ENCODE measurements around the gene CABLES2.

The CABLES2 gene

DNA sequence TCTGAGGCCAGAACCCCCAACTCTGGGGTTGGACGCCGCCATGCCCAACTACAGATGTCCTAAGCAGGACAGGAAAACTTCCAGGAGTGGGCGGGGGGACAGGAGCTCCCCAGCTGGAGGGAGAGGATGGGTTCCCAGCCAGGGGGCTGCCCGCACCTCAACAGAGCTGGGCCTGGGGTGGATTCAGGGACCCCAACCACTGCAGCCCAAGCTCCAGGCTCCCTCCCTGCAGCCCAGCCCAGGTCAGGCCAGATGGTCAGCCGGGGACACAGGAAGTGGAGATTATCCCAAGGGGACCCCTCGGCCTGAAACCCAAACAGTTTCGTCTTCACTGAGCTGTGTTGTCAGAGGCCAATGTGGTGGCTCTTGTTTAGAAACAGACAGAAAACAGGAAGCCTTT, 49.4 kb downstream of the CABLES2 start:
- no peak for DNase-seq

DNA sequence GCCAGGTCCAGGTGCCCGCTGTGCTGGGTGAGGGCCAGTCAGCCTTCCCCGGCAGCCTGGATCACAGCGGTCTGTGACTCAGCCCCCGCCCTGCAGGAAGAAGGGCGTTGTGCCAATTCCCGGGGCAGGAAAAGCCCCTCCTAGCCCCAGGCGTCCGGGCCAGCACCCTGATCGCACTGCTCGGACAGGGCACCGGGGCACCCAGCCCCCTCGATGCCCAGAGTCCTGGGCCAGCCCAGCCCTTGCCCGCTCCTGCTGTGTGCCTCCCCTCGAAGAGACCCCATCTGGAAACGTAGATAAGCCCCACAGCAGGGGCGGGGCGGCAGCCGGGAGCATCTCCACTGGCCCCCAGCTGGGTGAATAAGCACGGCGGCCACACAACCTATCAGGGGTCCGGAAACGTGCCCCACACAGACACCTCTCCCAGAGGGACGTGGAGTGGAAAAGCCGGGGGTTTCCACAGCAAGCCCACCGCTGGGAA, 49.9 kb downstream of the CABLES2 start:
- DNase-seq: no peak

DNA sequence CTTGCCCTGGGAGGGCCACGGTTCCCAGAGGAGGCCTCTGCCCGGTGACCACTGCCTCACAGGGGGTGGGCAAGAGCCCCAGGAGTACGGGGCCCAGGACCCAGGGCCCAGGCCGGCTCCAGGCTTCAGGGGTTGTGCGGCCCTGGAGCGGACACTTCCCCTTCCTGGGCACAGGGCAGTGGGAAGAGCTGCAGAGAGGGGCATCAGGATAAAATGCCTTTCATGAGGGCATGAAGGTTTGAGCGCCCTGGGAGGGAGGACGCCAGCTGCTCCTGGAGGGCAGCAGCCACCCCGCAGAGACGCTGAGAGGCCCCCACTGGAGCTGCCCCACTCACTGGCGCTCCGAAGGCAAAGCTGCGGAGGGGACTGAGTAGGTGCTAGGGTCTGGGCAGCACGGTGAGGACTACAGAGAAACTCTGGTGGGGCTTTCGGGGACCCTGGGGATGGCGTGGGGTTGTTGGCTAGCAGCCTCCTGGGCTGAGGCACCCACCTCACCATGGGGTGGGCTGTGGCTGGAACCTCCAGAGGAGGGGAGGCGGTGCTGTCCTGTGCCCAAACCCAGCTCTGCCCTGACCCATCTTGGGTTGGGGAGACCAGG, 50.4 kb downstream of the CABLES2 start:
- DNase-seq: no peak

DNA sequence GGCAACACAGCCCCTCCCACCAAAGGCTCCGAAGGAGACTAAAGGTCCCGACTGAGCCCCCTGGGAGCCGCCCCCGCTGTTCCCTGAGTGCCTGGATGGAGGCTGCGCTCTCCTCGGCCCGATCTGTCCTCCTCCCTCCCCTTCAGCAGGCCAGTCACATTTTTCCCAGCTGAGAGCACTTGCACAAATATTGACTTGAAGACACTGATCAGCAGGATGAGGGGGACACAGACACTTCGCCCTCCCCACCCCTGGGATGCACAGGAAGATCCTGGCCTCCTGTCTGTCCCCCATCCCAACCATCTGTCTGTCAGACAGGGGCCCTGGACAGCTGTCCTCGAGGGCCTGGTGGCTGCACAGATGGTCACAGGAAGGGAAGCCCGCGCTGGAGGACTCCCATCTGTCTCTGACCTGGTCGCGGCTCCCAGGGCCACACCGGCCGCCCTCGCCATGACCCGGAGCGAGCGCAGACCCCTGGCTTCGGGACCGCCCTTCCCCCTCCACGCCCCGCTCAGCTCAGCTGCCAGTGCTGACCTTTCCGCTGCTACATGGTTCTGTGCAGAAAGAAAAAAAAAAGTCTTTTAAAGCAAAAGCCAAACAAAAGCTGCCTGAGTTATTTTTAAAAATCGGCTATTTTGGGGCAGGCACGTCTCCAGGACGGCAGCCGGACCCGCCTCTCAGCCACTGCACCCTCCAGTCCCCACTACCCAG, 51.1 kb downstream of the CABLES2 start:
- DNase-seq: no peak

DNA sequence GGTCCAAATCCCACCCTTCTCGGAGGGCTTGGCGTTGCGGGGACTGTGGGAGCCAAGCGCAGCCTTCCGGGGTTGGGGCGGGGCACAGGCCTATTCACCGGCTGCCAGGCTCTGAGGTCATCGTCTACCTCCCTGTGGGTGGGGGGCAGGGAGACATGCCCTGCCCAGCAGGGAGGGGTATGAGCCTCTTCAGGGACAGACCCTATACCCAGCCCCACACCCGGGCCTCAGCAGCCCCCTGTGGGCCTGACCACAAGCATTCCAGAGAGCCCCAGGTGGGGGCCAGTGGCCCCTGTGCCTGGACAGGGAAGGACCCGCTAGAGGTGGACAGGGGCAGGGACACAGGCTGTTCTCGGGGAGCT, 51.6 kb downstream of the CABLES2 start:
- no peak for DNase-seq

DNA sequence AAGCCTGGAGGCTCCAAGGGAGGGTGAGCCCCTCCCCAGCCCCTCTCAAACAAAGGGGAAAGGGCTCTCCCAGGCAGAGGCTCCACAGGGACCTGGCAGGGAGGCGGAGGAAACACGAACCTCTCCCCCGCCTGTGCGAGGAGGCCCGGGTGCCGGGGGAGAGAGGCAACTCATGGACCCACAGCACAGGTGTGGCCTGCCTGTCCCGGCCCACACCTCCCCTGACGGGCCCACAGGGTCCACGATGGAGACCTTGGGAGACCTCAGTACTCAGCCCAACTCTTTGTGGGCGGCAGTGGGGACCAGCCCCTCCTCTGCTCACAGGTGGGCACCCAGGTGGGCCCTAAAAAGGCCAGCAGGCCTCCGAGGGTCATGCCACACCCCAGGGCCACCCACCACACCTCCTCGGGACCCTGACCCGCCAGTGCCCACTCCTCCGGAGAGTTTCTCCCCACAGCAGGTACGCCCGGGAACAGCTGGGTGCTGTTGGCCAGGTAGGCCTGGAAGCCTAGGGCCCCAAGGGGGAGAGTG, 52.2 kb downstream of the CABLES2 start:
- DNase-seq: no peak

DNA sequence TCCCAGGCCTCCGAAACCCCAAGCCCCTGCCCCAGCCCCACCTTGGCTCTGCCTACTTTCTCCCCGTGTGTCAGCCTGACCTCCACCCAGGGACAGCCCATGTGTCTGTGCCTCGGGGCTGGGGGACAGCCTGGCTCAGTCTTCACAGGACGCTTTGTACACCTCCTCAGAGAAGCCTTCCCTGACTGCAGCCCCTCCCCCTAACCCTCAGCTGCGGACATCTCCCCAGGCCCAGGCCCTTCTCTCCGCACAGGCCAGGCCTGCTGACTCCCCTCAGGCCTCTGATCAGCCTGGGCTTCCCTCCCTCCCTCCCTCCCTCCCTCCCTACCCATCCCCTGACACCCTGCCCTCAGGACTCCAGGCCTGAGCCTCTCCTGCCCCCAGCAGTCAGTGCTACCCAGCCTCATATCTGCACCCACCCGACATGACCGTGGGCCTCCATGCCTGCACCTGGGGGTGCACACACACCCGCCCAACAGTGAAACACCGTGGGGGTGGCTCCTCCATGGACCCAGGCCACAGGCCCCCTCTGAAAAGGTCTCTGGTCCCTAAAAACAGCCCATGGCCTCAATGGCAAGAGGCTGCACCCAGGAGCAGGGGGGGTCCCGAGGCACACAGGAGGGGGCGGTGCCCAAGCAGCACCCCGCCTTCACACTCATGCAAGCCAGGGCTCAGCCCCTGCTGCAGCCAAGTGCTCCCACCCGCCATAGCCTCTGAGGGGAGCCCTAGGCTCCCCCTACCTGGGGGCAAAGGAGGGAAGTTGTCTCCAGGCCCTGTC, 52.9 kb downstream of the CABLES2 start:
- no peak for DNase-seq

DNA sequence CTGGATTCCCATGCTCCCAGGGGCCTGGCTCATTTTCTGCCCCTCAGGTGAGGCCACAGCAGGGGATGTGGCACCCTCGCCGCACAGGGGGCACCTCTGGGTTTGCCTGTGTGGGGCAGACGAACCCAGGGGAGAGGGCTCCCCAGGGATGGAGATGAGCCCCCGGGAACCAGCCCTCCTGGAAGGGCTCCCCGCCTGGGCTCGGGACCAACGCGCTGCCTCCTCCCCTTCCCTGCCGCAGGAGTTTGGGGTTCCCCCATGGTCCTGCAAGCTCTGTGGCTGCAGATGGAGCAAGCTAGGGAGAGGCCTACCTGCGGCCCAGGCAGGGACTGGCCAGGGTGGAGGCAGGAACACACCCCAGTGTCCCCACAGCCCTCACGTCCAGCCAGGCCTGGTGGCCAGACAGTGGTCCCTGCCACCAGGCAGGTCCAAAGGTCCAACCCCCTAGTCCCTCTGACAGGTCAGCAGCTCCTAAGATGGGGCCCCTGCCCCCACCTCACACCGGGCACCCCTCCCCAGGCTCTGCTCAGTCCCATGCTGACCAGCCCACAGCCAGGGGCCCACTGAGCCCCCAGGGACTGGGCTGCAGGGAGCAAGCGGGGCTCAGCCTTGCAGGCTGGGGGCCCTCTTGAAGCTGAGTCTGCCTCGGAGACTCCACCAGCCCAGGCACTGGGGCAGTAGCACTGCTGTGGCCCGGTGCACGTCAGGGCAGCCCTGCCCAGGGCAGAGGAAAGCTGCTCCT, 53.6 kb downstream of the CABLES2 start:
- DNase-seq: no peak

DNA sequence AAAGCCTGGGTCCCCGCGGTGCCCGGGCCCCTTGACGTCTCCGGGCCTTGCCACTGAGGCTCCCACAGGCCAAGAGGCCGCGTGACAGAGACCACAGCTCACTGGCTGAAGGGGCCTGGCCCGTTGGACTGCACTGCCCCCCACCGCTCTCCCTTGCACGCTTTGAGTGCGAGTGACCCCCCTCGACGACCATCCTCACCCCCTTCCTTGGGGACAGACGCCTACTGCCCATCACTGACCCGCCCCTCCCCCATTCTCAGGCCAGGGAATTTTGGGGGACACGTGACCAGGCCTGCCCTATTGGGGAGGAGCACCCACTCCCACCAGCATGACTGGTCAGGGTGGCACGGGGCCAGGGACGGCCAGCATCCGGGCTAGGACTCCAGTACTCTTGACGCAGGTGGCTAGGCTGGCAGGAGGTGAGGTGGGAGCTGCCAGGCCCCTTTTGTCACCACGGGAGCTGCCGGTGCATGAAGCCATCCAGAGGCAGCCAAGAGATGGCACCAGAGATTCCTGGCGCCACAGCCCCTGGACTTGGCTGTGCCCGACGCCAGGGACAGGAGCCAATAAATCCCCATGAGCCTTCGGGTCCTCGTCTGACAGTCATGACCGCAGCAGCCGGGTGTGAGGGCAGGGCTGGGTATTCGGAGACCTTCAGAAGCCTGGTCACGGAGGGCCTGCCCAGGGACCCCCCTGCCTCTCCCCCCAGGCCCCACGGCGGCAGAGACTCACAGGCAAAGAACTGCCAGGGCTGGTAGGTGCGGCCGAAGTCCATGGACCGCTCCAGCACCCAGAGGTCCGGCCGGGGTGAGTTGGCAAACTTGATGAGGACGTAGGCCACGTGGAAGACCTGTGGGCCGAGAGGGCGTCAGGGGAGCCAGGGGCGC, 54.4 kb downstream of the CABLES2 start:
- DNase-seq: no peak

DNA sequence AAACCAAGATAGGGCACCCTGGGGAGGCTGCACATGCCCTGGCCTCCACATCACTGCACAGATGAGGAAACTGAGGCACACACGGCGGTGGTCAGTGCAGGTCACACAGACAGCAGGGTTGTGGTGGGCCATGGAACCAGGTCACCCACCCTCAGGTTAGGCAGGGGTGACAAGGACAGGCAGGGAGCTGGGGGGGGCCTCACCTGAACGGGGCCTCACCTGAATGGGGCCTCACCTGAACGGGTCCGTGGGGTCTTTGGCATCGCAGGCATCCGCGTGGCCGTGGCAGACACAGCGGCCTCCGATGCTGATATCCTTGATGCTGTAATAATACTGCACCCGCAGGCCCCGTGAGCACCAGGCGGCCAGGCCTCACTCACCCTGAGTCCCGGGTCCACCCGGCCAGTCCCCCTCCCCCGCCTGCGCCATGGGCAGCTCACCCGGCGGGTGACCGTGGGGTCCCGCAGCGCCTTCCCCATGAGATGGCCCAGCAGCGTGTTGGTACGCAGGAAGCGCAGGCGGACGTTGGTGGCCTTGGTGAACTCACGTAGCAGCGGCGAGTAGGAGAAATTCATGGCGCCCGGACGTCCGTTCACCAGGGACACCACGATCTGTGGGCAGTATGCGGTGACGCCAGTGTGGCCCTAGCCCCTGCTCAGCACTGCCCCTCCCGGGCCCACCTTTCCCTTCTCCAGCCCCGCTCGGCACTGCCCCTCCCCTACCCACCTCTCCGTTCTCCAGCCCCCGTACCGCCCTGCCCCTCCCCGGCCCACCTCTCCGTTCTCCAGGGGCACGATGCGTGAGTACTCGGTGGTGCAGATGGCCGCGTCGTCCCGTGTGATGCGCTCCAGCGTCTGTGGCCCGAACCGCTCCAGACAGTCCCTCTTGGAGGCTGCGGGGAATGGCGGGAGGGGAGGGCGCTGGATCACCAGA, 55.4 kb downstream of the CABLES2 start:
- no peak for DNase-seq

DNA sequence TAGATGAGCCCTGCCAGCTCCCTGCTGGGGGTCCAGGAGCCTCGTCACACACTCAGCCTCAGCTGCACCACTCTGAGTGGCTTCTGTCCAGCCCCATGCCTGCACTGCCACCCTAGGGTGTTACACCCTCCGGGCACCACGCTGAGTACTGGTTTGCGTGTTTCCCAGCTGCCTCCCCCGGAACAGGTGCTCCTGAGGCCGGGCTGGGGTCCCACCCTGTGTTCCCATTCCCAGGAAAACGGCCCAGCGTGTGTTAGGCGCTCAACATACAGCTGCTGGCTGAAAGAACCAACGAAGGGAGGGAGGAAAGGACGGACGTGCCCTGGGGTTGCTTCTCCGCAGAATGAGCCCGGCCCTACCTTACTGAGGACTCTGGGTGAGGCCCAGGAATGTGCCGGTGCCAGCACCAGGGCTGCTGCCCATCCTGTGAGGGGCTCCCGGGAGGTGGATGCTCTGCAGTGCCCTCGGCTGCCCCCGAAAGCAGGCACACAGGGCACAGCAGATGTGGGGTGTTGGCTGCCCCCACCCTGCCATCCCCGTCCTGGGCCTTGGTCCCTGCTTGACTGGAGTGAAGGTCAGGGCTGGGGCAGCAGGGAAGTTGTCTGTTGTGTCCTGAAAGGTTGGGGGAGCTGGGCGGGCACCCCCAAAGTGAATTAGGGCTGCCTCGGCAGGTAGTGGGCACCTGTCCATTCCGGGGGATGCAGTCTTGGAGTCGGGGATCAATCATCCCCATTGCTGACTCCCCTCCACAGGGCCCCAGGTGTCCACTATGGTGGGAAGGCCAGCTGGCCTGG, 56.3 kb downstream of the CABLES2 start:
- DNase-seq: no peak

DNA sequence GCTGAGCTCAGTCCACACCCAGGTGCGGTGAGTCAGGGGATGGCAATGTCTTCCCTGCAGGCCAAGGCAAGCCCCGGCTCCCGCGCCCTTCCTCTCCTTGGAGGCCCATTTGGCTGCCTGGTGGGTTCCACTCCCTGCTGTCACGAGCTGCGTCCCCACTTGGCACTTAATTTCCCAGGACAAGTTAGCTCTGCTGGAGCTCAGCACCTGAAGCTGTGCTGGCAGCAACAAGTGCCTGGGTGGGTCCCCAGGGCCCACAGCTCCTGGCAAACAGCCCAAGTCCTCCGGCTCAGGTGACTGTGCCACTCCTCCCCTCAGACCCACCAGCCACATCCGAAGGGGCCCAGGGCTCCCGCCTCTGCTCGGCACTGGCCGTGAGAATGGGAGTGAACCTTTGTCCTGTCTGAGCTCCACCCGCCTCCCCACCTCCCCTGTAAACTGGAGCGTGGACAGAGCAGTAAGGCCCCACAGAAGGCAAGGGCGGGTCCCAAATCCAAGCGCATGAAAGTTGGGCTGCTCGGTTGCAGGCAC, 56.9 kb downstream of the CABLES2 start:
- no peak for DNase-seq

DNA sequence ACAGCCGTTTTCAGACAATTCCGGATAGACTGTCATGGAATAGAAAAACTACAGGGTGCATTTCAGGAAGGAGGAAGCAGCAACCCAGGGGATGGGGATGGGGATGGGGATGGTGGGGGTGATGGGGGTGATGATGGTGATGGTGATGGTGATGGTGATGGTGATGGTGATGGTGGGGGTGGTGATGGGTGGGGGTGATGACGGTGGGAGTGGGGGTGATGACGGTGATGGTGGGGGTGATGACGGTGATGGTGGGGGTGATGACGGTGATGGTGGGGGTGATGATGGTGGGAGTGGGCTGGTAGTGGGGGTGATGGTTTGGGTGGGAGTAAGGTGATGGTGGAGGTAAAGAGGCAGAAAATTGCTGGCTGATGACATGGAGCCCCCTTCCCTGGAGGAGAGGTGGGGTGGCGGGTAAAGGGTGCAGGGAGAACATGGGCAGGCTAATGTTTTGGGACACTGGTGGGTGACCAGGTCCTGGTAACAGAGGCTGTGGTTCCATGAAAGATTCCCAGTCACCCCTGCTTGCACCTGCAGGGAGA, 57.5 kb downstream of the CABLES2 start:
- DNase-seq: no peak

DNA sequence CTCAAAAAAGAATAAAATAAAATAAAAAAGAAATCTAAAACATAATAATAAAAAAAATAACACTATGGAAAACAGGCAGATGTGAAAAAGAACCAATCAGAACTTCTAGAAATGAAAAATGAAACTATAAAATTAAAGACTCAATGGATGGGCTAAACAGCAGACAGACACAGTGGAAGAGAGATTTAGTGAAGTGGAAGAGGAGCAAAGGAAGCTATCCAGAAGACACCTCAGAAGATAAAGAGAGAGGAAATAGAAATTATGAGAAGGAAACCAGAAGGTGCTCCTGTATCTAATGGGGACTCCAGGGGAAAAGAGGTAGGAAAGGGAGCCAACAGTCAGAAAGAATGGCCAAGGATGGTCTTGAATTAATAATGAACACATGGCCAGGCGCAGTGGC, 58.5 kb downstream of the CABLES2 start:
- DNase-seq: no peak

DNA sequence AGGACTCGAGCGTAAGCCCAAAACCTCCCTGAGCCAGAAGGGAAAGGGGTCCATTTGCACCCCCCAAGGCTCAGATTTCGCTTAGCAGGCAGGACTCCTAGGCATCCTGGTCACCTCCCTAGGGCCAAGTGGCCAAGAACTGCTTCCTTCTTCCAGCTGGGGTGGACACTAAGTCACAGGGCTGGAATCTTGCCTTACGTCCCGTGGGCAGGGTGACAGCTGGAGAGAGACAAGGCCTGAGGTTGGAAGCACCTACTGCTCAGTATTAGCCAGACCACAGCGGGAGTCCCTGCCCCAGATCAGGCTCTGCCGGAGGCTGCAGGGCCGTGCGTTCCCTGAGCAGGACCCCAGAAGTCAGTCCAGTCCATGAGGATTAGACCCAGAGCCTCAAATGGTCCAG, 59.6 kb downstream of the CABLES2 start:
- DNase-seq: no peak

DNA sequence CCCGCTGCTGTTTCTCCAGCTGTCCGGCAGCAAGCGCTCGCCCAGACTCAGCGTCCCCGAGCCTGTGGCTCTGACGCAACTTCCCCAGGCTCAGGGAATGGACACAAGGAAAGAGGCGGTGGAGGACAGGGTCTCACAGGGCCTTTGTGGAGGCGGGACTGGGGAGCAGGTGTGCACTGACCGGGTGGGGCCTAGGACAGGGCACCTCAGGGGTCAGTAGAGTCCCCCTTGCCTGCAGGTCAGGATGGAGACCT, 60.0 kb downstream of the CABLES2 start:
- DNase-seq: no peak

DNA sequence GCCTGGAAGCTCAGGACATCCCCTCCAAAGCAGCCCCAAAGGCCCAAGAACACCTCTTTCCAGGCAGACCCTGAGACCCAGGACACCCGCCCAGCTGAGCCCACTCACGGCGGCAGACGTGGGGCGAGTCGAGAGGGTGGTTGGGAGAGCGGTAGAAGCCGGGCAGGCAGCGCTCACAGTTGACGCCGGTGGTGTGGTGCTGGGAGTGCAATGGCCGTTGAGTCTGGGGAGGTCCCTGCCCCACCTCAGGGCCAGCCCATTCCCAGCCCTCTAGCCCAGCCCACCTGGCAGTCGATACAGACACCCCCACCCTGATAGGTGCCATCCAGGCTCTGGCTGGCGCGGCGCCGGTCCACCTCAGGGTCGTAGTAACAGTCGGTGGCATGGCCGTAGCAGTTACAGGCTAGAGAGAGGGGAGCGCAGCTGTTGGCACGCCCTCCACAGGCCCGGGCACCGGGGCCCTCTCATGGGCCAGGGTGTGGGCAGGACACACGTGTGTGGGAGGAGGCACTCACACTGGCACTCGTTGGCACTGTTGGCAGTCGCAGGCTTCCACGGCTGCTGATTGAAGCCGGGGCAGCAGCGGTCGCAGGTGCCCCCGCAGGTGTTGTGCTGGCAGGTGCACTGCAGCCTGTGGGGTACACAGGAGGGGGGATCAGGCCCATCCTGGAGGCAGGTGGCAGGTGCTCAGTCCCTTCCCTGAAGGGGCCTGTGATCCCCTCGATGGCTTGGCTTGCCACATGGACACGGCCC, 60.5 kb downstream of the CABLES2 start:
- DNase-seq: no peak

DNA sequence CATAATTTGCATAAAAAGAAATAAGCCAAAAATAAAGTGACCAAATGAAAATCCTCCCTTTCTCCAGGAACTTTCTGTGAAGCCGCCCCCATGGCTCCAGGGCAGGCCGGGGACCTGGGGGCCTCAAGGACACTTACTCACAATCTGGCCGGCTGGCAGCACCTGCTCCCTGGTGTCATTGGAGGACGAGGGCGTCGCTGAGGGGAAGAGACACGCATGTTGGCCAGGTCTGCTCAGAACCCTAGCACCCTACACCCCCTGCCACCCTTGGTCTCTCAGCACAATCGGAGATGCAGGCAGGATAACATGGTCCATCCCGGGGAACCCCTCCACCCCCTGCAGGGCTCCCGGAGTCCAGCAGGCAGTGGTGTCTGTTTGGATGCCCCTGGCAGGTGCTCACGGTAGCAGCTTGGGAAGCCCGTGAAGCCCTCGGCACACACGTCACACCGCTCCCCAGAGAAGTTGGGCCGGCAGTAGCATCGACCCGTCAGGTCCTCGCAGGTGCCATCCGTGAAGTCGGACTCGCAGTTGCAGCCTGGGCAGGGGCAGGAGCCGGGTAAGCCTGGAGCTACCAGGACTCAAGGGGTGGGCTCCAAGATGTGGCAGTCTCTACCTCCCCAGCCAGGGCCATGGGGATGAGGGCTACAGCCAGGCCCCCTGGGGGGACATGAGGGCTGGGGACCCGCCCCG, 61.3 kb downstream of the CABLES2 start:
- no peak for DNase-seq
